ENCODE measurements around the gene LRCH1. TPM values are rescaled to one million over a fixed set of nuclear protein-coding genes. Genes with fewer than 3 reads are reported as not detected.

LRCH1 gene
- total and polyA plus RNA-seq, 2 experiments from 2014 or later: 6.0 to 14.6 TPM

DNA sequence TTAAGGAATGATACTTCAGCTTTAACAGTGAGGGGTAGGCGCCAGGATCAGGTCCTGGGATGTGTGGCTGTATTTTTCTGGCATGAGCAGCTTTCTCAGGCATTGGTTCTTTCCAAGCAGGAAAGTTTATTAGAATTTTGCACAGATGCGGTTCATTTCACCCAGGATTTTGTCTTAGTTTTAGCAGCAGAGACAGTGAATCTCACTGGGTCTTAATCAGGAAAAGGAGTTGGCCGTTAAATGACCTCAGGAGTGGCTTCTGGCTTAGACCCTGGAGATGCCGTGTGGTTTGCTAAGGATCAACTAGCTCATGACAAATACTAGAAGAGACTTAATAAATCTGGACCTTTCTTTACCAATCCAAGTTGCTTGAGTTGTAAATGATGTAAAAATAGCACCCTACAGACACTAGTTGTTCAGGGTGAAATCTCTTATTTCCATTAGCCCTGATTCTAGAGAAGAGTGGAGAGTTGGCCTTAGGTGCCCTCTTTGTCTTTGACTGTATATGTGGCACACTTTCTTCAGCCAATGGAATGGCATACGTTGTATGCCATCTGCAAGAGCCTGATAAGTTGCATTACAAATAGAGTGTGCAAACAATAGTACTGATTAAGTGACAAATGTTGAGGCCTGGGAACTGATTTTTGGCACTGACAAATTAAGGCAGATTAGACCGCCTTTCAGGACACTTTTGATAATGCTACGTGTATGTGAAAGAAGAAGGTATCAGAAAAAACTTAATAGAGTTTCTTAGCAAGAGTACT lies 34.0 kb downstream of the LRCH1 start:
- Histone ChIP-seq H3K36me3 (no peaks in the 10 kb centered on the region), H3K9me3 (ENCODE audit: low read depth) (no peaks in the 10 kb centered on the region), H3K4me1 (ENCODE audit: low read depth) (peaks cover 28% of the 10 kb centered on the region), H3K4me3 (no peak overlapping the region), H3K27ac (no peak overlapping the region), H3K27me3 (no peaks in the 10 kb centered on the region)
- no peak for DNase-seq (ENCODE audit: low read depth in 1 of 2, low spot score in 1 of 2)
- TF ChIP-seq CTCF (IDR thresholded peaks at IDR 0.05; ENCODE audit: low read depth, low read length): no peak

DNA sequence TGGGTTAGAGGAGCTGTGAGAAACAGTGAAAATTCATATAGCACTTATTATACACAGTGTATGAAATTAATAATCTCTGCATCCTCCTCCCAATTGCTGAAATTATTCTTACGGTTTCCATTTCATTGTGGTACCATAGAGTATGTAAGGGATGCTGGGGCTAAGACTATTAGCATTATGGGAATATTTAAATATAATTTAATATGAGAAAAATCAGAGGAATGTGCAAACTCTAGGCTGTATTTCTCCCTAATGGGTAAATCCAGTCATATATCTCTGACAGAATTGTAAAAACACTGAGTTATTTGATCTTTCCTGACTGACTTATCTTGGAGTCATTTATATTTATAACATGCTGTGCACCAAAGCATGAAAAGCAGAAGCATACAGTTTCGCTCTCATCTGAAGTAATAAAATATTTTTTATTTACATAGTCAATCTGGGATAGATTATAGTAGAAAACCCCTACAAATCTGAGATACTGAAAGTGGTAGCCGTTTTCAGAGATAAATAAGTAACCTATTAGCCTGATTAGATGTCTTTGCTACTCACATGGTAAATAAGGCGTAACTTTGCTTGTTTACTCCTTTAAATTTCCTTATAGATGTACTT lies 34.9 kb downstream of the LRCH1 start:
- no peak overlapping the region for H3K4me3 ChIP-seq
- no peaks in the 10 kb centered on the region for H3K27me3 ChIP-seq
- no peaks in the 10 kb centered on the region for H3K9me3 ChIP-seq (ENCODE audit: low read depth)
- H3K4me1 ChIP-seq (ENCODE audit: low read depth): peaks cover 24% of the 10 kb centered on the region
- TF ChIP-seq CTCF (IDR thresholded peaks at IDR 0.05; ENCODE audit: low read depth, low read length): no peak
- no peak for DNase-seq (ENCODE audit: low read depth in 1 of 2, low spot score in 1 of 2)
- H3K27ac ChIP-seq: no peak overlapping the region
- H3K36me3 ChIP-seq: no peaks in the 10 kb centered on the region

GRCh38 chr13:46592385-46592784 lies 39.4 kb downstream of the LRCH1 start:
- DNase-seq (ENCODE audit: low read depth in 1 of 2, low spot score in 1 of 2): no peak
- Histone ChIP-seq H3K36me3 (no peaks in the 10 kb centered on the region), H3K27me3 (no peaks in the 10 kb centered on the region), H3K4me3 (no peak overlapping the region), H3K27ac (no peak overlapping the region), H3K9me3 (ENCODE audit: low read depth) (no peaks in the 10 kb centered on the region), H3K4me1 (ENCODE audit: low read depth) (peaks cover 14% of the 10 kb centered on the region)
- no peak for TF ChIP-seq CTCF (IDR thresholded peaks at IDR 0.05; ENCODE audit: low read depth, low read length)

GRCh38 chr13:46593398-46593797 lies 40.4 kb downstream of the LRCH1 start:
- H3K4me1 ChIP-seq (ENCODE audit: low read depth): peaks cover 14% of the 10 kb centered on the region
- H3K36me3 ChIP-seq: no peaks in the 10 kb centered on the region
- no peak for DNase-seq (ENCODE audit: low read depth in 1 of 2, low spot score in 1 of 2)
- no peaks in the 10 kb centered on the region for H3K9me3 ChIP-seq (ENCODE audit: low read depth)
- no peaks in the 10 kb centered on the region for H3K27me3 ChIP-seq
- H3K27ac ChIP-seq: no peak overlapping the region
- H3K4me3 ChIP-seq: no peak overlapping the region
- no peak for TF ChIP-seq CTCF (IDR thresholded peaks at IDR 0.05; ENCODE audit: low read depth, low read length)

- peaks cover 14% of the 10 kb centered on the region for H3K4me1 ChIP-seq (ENCODE audit: low read depth)
- no peak for DNase-seq (ENCODE audit: low read depth in 1 of 2, low spot score in 1 of 2)
- H3K27ac ChIP-seq: no peak overlapping the region
- no peaks in the 10 kb centered on the region for H3K36me3 ChIP-seq
- H3K27me3 ChIP-seq: no peaks in the 10 kb centered on the region
- no peak overlapping the region for H3K4me3 ChIP-seq
- TF ChIP-seq CTCF (IDR thresholded peaks at IDR 0.05; ENCODE audit: low read depth, low read length): no peak
- no peaks in the 10 kb centered on the region for H3K9me3 ChIP-seq (ENCODE audit: low read depth)
These were observed 41.6 kb downstream of the LRCH1 start for GRCh38 chr13:46594374-46595078.

Measured in cardiac muscle cell (in vitro differentiated cells and primary cell).